Fibroblast of pulmonary artery (primary cell): ENCODE measurements around the gene SMC3.

Experiments
- DNase-seq: peaks from one replicate; pipeline ENCODE4 v3.0.0-alpha.2; 2010; ENCODE audit warnings: low read depth
- H3K4me3 ChIP-seq: replicated peaks from 2 replicates; pipeline ENCODE4 v1.5.1; 2011; ENCODE audit warnings: low read depth, mild to moderate bottlenecking, control low read depth, low read length, moderate library complexity
- CTCF ChIP-seq: IDR thresholded peaks from 2 replicates; pipeline ENCODE4 v1.5.1; 2011; ENCODE audit warnings: mild to moderate bottlenecking, control low read depth, low read length, inconsistent platforms; ENCODE audit errors: missing control alignments

SMC3 gene

GRCh38 chr10:110613996-110614495 lies 46.6 kb downstream of the SMC3 start:
- TF ChIP-seq CTCF = no peak
- DNase-seq = no peak
- no peak overlapping the region for H3K4me3 ChIP-seq

- H3K4me3 ChIP-seq = no peak overlapping the region
- DNase-seq = no peak
- TF ChIP-seq CTCF = no peak
Observed at GRCh38 chr10:110615057-110615747, 47.7 kb downstream of the SMC3 start.

- DNase-seq = no peak
Observed at GRCh38 chr10:110616493-110617033, 49.1 kb downstream of the SMC3 start.

DNA sequence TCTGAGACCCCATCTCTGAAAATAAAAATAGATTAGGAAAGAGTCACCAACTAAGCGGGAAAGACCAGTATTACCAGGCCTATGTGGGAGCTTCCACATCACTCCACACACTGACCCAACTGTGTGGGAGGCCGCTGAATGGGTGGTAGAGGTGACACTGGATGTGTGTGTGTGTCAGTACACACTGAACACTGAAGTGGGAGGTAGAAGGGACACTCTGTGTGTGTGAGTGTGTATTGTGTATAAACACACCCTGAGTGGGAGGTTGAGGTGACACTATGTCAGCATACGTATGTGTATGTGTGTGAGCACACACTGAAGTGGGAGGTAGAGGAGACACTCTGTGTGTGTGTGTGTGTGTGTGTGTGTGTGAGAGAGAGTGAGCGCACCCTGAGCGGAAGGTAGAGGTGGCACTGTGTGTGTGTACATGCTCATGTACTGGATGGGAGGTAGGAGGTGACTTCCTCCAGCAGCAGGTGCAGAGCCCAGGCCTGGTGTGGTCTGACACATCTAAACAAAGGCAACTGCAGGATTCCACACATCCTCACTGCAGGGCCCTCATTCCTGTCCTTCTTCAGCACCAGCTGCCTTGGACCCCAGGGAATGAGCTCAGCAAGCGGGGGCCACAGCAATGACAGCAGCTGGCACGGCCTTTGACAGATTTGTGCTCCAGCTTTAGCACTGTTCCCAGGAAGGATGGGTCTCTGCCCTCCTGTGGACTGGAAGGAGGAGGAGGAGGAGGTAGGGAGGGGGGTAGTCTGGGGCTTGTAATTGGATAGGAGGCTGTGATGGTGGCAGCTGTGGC lies 50.1 kb downstream of the SMC3 start:
- no peak overlapping the region for H3K4me3 ChIP-seq
- no peak for DNase-seq
- TF ChIP-seq CTCF = no peak

More at GRCh38 chr10:110616493-110617033, 49.1 kb downstream of the SMC3 start:
- no peak overlapping the region for H3K4me3 ChIP-seq
- no peak for TF ChIP-seq CTCF

DNA sequence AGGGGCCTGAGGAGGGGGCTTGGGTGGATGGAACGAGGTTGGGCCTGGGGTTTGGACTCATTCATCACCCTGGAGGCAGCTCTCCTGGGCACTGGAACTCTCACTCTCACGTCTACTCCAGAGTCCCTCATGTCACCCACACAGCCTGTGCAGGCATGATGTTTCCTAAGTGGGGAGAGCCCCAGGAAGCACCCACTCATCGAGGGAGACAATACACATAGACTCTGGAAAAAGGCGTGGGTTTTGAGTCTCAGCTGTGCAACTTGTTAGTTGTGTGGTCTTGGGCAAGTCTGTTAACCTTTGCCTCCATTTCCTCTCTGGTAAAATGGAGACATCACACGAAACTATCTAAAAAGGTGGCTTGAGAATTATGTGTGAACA lies 50.7 kb downstream of the SMC3 start:
- no peak for DNase-seq
- TF ChIP-seq CTCF = no peak
- H3K4me3 ChIP-seq = no peak overlapping the region

- DNase-seq = no peak
- no peak overlapping the region for H3K4me3 ChIP-seq
- no peak for TF ChIP-seq CTCF
Observed at GRCh38 chr10:110619514-110620397, 52.3 kb downstream of the SMC3 start.
